SU-DHL-6 (cell line): ENCODE results near the gene FOCAD.

Experiments used
- H2AFZ ChIP-seq: fragments of 200-600 bp; sonication (generic); 2 replicates; pipeline ENCODE4 v1.6.1; 2014; ENCODE audit warnings: low read depth, mild to moderate bottlenecking, moderate library complexity, mixed read lengths, antibody characterized with exemption, low read length; ENCODE audit not compliant: severe bottlenecking
- H3F3A ChIP-seq: fragments of 200-600 bp; shearing (Covaris generic); 2 replicates; pipeline ENCODE4 v1.6.0; 2016; ENCODE audit warnings: antibody characterized with exemption, mild to moderate bottlenecking; ENCODE audit not compliant: insufficient read depth
- H3K27ac ChIP-seq: fragments of 200-600 bp; sonication (generic); 2 replicates; pipeline ENCODE4 v1.5.1; 2016; ENCODE audit warnings: low read depth, mild to moderate bottlenecking, low read length, moderate library complexity, mixed read lengths
- H3K27me3 ChIP-seq: fragments of 200-600 bp; sonication (generic), shearing (Covaris generic); 2 replicates; pipeline ENCODE4 v1.6.0; 2014; ENCODE audit warnings: mild to moderate bottlenecking, low read length
- H3K36me3 ChIP-seq: fragments of 200-600 bp; sonication (generic); 2 replicates; pipeline ENCODE4 v1.6.1; 2014; ENCODE audit warnings: mild to moderate bottlenecking, low read length, mixed read lengths
- H3K4me2 ChIP-seq: fragments of 300-600, 200-600 bp; shearing (Covaris generic), sonication (generic); 2 replicates; pipeline ENCODE4 v1.6.0; 2014; ENCODE audit warnings: low read length, low read depth, mild to moderate bottlenecking; ENCODE audit not compliant: poor library complexity, severe bottlenecking
- H3K4me3 ChIP-seq: fragments of 200-600 bp; sonication (generic); 2 replicates; pipeline ENCODE4 v1.5.1; 2014; ENCODE audit warnings: antibody characterized with exemption, low read length, mild to moderate bottlenecking, mixed read lengths; ENCODE audit not compliant: insufficient read depth, poor library complexity, severe bottlenecking
- H3K79me2 ChIP-seq: fragments of 200-600 bp; sonication (generic); 2 replicates; pipeline ENCODE4 v1.6.1; 2014; ENCODE audit warnings: mild to moderate bottlenecking, low read length, moderate library complexity; ENCODE audit not compliant: insufficient read depth
- H3K9ac ChIP-seq: fragments of 200-600 bp; sonication (generic); 2 replicates; pipeline ENCODE4 v1.7.0; 2014; ENCODE audit warnings: mild to moderate bottlenecking, low read length
- H3K9me2 ChIP-seq: fragments of 200-600 bp; sonication (generic); replicated peaks from 2 replicates; pipeline ENCODE4 v1.6.1; 2014; ENCODE audit warnings: low read length; ENCODE audit not compliant: insufficient read depth
- H3K9me3 ChIP-seq: fragments of 200-600 bp; sonication (generic); 2 replicates; pipeline ENCODE4 v1.6.1; 2014; ENCODE audit warnings: low read length, mixed read lengths; ENCODE audit not compliant: insufficient read depth
- H4K20me1 ChIP-seq: fragments of 200-600 bp; sonication (generic); 2 replicates; pipeline ENCODE4 v1.6.1; 2014; ENCODE audit warnings: low read depth, mild to moderate bottlenecking, antibody characterized with exemption, low read length, moderate library complexity, mixed read lengths
- EZH2phosphoT487 ChIP-seq: fragments of 200-600 bp; sonication (generic), shearing (Covaris generic); conservative IDR thresholded peaks from 2 replicates; pipeline ENCODE4 v1.6.1; 2018; ENCODE audit warnings: mild to moderate bottlenecking, antibody characterized with exemption, low read length, moderate library complexity, mixed read lengths
- TF ChIP-seq, protein P1 (sequence below): fragments of 200-600 bp; sonication (generic); IDR thresholded peaks from one replicate; pipeline ENCODE4 v1.5.1; 2017; ENCODE audit warnings: antibody characterized with exemption, mild to moderate bottlenecking, low read length, moderate library complexity; ENCODE audit not compliant: insufficient read depth, poor library complexity, severe bottlenecking

The FOCAD gene

DNA sequence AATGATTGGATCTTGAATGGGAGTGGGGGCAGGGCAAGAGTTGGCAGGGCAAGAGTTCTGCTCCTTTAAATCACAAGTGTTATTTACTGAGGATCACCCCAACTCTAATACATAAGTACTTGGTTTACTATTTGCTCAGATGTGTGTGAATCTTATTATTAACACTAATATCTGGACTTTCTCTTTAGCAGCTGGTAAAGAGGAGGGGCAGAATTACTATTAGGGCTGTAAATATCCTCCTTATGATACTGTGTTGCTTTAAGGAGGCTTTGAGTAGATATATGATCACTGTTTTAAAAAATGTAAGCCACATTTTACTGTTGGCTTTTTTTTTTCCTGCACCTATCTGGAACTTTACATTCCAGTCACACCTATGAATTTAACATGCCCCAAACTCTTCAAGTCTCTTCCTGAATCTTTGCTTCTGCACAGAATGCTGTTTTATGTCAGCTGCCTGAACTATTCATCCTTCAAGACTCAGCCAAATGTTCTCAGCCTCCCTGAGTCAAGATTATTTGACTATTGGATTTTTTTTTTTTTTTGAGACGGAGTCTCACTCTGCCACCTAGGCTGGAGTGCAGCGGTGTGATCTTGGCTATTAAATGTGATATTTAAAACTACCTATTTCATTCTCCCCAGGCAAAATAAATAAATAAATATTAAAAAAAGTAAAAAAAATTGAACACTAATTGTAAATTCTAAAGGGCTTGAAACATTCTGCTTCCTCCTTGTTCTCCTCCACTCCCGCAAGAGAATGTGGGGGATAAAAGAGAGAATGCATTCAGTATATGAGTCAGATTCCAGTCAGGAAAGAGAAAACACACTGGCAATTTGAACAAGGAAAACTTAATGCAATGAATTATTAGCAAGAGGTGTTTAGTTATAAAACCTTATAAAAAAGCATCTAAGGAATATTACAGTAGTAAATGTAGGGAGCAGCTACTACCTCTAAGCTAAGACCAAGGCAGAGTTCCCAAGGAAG, 99.3 kb downstream of the FOCAD start:
- Histone ChIP-seq H4K20me1 (no peaks in the 10 kb centered on the region), H2AFZ (no peak overlapping the region), H3K4me2 (no peak overlapping the region), H3K27me3 (no peaks in the 10 kb centered on the region), H3K9me2 (no peaks in the 10 kb centered on the region), H3K9me3 (no peaks in the 10 kb centered on the region), H3F3A (no peaks in the 10 kb centered on the region), H3K36me3 (no peaks in the 10 kb centered on the region), H3K79me2 (no peaks in the 10 kb centered on the region), H3K27ac (no peak overlapping the region), H3K4me3 (no peak overlapping the region), H3K9ac (no peak overlapping the region)
- TF ChIP-seq EZH2phosphoT487: no peak
- TF ChIP-seq, protein P1, sequence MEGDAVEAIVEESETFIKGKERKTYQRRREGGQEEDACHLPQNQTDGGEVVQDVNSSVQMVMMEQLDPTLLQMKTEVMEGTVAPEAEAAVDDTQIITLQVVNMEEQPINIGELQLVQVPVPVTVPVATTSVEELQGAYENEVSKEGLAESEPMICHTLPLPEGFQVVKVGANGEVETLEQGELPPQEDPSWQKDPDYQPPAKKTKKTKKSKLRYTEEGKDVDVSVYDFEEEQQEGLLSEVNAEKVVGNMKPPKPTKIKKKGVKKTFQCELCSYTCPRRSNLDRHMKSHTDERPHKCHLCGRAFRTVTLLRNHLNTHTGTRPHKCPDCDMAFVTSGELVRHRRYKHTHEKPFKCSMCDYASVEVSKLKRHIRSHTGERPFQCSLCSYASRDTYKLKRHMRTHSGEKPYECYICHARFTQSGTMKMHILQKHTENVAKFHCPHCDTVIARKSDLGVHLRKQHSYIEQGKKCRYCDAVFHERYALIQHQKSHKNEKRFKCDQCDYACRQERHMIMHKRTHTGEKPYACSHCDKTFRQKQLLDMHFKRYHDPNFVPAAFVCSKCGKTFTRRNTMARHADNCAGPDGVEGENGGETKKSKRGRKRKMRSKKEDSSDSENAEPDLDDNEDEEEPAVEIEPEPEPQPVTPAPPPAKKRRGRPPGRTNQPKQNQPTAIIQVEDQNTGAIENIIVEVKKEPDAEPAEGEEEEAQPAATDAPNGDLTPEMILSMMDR: no peak

DNA sequence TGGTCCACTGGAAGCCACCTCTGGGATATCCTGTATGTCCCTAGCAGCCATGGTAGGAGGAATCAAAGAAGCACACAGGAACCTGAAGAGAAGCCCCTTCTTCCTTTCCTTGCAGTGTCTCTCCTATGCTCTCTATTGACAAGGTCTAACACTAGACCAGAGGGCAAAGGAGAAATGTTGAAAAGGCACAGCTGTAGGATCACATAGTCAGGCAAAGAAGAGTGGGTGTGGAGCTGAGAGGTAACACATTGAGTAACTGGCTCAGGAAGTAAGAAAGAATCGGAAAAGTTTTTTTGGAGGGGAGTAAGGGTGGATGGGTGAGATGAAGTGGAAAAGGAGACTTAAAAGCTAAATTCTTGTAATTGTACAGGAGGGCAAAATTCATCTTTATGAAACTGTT, 100.1 kb downstream of the FOCAD start:
- no peaks in the 10 kb centered on the region for H3K79me2 ChIP-seq
- no peak overlapping the region for H2AFZ ChIP-seq
- TF ChIP-seq, protein P1: no peak
- no peak for TF ChIP-seq EZH2phosphoT487
- no peaks in the 10 kb centered on the region for H3K36me3 ChIP-seq
- H3K9me3 ChIP-seq: no peaks in the 10 kb centered on the region
- H3K9ac ChIP-seq: no peak overlapping the region
- H4K20me1 ChIP-seq: no peaks in the 10 kb centered on the region
- no peaks in the 10 kb centered on the region for H3F3A ChIP-seq
- no peak overlapping the region for H3K4me2 ChIP-seq
- H3K27me3 ChIP-seq: no peaks in the 10 kb centered on the region
- no peak overlapping the region for H3K4me3 ChIP-seq
- no peak overlapping the region for H3K27ac ChIP-seq
- no peaks in the 10 kb centered on the region for H3K9me2 ChIP-seq

DNA sequence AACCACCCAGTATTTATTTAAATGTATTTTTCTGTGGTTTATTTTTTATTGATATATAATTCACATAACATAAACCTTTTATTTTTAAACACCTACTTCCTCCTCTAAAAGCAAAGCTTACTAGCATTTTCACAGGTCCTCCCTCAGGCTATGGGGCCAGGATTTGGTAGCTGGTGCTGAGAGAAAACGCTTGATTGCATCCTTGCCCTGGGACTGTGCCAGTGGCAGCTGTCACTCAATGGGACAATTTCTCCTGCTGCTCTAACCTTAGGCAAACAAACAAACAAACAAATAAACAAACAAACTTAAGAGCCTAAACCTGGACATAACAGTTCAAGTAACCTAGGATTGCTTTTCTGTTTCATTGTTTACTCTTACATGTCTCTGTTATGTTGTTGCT, 102.7 kb downstream of the FOCAD start:
- Histone ChIP-seq H3F3A (no peaks in the 10 kb centered on the region), H3K4me3 (no peak overlapping the region), H3K36me3 (no peaks in the 10 kb centered on the region), H3K9me3 (no peaks in the 10 kb centered on the region), H3K27me3 (no peaks in the 10 kb centered on the region), H2AFZ (no peak overlapping the region), H4K20me1 (no peaks in the 10 kb centered on the region), H3K79me2 (no peaks in the 10 kb centered on the region), H3K9ac (no peak overlapping the region), H3K27ac (no peak overlapping the region), H3K4me2 (no peak overlapping the region), H3K9me2 (no peaks in the 10 kb centered on the region)
- no peak for TF ChIP-seq EZH2phosphoT487
- TF ChIP-seq, protein P1: no peak
